ENCODE measurements around the gene TTLL9. TPM values are rescaled to one million over a fixed set of nuclear protein-coding genes. Genes with fewer than 3 reads are reported as not detected.
"Not testable (repeated sequence)": the region's sequence is repeated elsewhere in the genome, so short reads cannot be mapped to it uniquely, and the experiment has no call there.

Gene TTLL9
- total RNA-seq, 4 donors from 2014 or later = 2.8 to 3.7 (median 3.1) TPM

DNA sequence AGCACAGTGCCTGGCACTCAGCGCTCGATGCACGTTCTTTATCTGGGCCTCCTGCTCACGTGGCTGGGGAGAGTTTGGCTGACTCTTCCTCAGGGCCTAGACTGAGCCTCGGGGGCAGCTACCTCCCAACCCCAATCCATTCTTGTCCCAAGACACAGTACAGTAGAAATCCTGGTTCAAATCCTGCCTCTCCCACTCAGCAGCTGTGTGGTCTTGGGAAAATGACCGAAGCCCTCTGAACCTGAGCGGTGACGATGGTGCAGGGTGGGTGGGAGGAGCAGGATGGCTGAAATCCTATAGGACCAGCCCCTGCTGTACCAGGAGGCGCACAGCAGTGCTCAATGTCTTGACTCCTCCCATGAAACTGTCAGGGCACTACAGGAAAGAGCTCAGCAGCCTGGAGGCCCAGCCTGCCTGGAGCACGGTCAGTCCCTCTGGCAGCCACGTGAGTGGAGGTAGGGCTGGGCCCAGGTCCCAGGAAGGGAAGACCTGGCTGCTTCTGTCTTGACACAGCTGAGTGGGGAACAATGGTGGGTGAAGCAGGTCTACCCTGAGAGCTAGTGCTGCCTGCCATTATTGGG lies 49.9 kb downstream of the TTLL9 start:
- DNase-seq (ENCODE audit: low spot score in 2 of 2) = no peak
- Histone ChIP-seq H3K27ac (no peak overlapping the region), H3K4me3 (no peak overlapping the region), H3K36me3 (no peaks in the 10 kb centered on the region), H3K9me3 (no peaks in the 10 kb centered on the region), H3K27me3 (no peaks in the 10 kb centered on the region), H3K4me1 (no peaks in the 10 kb centered on the region)
- TF ChIP-seq, protein P1, sequence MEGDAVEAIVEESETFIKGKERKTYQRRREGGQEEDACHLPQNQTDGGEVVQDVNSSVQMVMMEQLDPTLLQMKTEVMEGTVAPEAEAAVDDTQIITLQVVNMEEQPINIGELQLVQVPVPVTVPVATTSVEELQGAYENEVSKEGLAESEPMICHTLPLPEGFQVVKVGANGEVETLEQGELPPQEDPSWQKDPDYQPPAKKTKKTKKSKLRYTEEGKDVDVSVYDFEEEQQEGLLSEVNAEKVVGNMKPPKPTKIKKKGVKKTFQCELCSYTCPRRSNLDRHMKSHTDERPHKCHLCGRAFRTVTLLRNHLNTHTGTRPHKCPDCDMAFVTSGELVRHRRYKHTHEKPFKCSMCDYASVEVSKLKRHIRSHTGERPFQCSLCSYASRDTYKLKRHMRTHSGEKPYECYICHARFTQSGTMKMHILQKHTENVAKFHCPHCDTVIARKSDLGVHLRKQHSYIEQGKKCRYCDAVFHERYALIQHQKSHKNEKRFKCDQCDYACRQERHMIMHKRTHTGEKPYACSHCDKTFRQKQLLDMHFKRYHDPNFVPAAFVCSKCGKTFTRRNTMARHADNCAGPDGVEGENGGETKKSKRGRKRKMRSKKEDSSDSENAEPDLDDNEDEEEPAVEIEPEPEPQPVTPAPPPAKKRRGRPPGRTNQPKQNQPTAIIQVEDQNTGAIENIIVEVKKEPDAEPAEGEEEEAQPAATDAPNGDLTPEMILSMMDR (IDR thresholded peaks at IDR 0.05) = no peak
- no peak for TF ChIP-seq EP300 (IDR thresholded peaks at IDR 0.05)
- no peak for TF ChIP-seq POLR2A (IDR thresholded peaks at IDR 0.05)
- 65 to 71% methylated on average over 10 to 11 of the region's 11 CpGs for WGBS, 2 donors

DNA sequence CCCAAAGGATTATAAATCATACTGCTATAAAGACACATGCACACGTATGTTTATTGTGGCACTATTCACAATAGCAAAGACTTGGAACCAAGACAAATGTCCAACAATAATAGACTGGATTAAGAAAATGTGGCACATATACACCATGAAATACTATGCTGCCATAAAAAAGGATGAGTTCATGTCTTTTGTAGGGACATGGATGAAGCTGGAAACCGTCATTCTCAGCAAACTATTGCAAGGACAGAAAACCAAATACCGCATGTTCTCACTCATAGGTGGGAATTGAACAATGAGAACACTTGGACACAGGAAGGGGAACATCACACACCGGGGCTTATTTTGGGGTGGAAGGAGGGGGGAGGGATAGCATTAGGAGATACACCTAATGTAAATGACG lies 51.0 kb downstream of the TTLL9 start:
- not testable (repeated sequence) for H3K36me3 ChIP-seq; H3K4me1 ChIP-seq; H3K27ac ChIP-seq; H3K9me3 ChIP-seq; DNase-seq (ENCODE audit: low spot score in 2 of 2); H3K4me3 ChIP-seq; H3K27me3 ChIP-seq
- WGBS, 2 donors = 92 to 93% methylated on average over 5 of the region's 5 CpGs

DNA sequence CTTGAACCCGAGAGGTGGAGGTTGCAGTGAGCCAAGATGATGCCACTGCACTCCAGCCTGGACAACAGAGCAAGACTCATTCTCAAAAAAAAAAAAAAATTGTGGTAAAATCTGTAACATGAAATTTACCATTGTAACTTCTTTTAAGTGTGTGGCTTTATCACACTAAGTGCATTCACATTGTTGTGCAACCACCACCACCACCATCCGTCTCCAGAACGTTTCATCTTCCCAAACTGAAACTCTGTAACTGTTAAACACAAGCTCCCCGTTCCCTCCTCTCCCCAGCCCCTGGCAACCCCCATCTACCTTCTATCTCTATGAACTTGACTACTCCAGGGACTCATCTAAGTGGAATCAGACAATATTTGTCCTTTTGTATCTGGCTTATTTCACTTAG lies 51.7 kb downstream of the TTLL9 start:
- Histone ChIP-seq H3K9me3 (no peaks in the 10 kb centered on the region), H3K4me1 (no peaks in the 10 kb centered on the region), H3K4me3 (no peak overlapping the region), H3K36me3 (no peaks in the 10 kb centered on the region), H3K27me3 (no peaks in the 10 kb centered on the region), H3K27ac (no peak overlapping the region)
- DNase-seq (ENCODE audit: low spot score in 2 of 2) = no peak
- 74 to 79% methylated on average over 4 of the region's 4 CpGs for WGBS, 2 donors
- TF ChIP-seq EP300 (IDR thresholded peaks at IDR 0.05) = no peak
- TF ChIP-seq, protein P1 (IDR thresholded peaks at IDR 0.05) = no peak
- no peak for TF ChIP-seq POLR2A (IDR thresholded peaks at IDR 0.05)

DNA sequence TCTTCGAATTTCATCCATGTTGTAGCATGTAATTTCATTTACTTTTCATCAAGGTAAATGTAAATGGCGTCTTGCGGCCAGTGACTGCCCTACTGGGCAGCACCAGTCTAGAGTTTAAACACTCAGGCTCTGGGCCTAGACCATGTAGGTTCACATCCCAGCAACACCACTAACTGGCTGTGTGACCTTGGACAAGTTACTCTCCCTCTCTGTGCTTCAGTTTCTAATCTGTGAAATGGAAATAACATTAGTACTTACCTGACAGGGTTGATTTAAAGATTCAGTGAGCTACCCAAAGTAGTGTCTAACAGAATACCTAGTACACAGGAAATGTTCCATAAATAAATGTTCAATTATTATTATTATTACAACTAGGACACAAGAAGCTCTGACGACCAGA lies 52.2 kb downstream of the TTLL9 start:
- no peak overlapping the region for H3K27ac ChIP-seq
- no peaks in the 10 kb centered on the region for H3K9me3 ChIP-seq
- 88 to 90% methylated on average over 4 of the region's 4 CpGs for WGBS, 2 donors
- no peak overlapping the region for H3K4me3 ChIP-seq
- H3K36me3 ChIP-seq = no peaks in the 10 kb centered on the region
- no peak for TF ChIP-seq EP300 (IDR thresholded peaks at IDR 0.05)
- no peak for TF ChIP-seq POLR2A (IDR thresholded peaks at IDR 0.05)
- TF ChIP-seq, protein P1 (IDR thresholded peaks at IDR 0.05) = no peak
- no peak for DNase-seq (ENCODE audit: low spot score in 2 of 2)
- no peaks in the 10 kb centered on the region for H3K27me3 ChIP-seq
- no peaks in the 10 kb centered on the region for H3K4me1 ChIP-seq

DNA sequence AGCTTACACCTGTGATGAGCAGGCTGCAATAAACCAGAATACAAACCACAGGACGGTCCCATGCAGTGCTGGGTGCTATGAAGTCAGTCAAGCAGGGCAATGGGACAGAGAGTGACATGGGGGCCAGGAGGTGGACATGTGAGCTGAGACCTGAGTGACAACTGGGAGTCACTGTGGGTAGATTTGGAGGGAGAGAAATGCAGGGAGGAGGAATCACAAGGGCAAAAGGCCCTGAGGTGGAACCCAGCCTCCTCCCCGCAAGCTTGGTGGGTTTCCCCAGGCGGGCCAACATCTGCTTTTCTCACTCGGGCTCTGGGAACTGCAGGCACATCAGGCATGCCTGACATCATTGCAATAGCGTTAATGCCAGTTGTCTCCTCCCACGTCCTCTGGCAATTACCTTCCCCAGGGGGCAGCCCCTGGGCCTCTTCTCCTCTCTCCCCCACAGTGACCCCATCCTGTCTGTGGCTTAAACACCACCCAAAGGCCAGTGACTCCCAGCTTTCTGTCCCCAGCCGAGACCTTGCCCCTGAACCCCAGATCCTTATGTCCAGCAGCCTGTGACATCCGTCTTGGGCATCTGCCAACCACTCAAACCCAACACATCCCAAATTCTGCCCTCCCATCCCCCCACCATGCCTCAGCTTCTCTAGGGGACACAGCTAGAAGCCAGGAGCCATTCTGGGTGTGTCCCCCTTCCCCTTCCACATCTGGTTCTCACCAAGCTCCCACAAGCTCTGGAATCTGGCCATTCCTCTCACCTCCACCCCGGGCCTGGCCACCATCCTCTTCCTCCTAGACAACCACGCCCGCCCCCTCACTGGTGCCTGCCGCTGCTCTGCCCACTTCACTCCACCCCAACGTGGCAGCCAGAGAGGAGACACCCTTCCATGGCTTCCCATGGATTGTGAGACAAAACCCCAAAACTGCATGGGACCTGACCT lies 53.2 kb downstream of the TTLL9 start:
- H3K27ac ChIP-seq = no peak overlapping the region
- no peaks in the 10 kb centered on the region for H3K9me3 ChIP-seq
- TF ChIP-seq, protein P1 (IDR thresholded peaks at IDR 0.05) = no peak
- no peak for TF ChIP-seq POLR2A (IDR thresholded peaks at IDR 0.05)
- no peak for TF ChIP-seq EP300 (IDR thresholded peaks at IDR 0.05)
- no peak overlapping the region for H3K4me3 ChIP-seq
- no peaks in the 10 kb centered on the region for H3K36me3 ChIP-seq
- no peaks in the 10 kb centered on the region for H3K4me1 ChIP-seq
- DNase-seq (ENCODE audit: low spot score in 2 of 2) = no peak
- WGBS, 2 donors = 38 to 57% methylated on average over 13 of the region's 13 CpGs
- H3K27me3 ChIP-seq = no peaks in the 10 kb centered on the region
